Pancreas (tissue), 10 donors: ENCODE results near the gene URB1. TPM values are rescaled to one million over a fixed set of nuclear protein-coding genes. Genes with fewer than 3 reads are reported as not detected.
"Not testable (repeated sequence)": the region's sequence is repeated elsewhere in the genome, so short reads cannot be mapped to it uniquely, and the experiment has no call there.

Experiments used
- ATAC-seq, 4 donors: fragments of 200-7000 bp; cut with Tn5 transposase; one replicate each; pipeline versions ENCODE4 v1.8.0 to v1.9.1; 2020; ENCODE audit warnings: mild to moderate bottlenecking in 4 of 4, moderate library complexity in 4 of 4
- DNase-seq, 6 donors: peaks; one replicate each; pipeline ENCODE4 v3.0.0-alpha.2; 2020
- FAIRE-seq: peaks from 2 replicates; lab custom pipeline; 2012; peaks lifted over from hg19 to GRCh38; lab: Jason Lieb, UNC
- H3K27ac ChIP-seq, 4 donors: fragments of 200-600 bp; sonication (generic); 1 replicate in 3 of 4; 2 replicates in 1 of 4; pipeline versions ENCODE4 v1.5.0 to v1.8.0; 2020
- H3K27me3 ChIP-seq, 4 donors: fragments of 200-600 bp; one replicate each; pipeline ENCODE4 v1.8.0; 2021
- H3K36me3 ChIP-seq, 3 donors: fragments of 200-600 bp; sonication (generic) in 1 of 3; one replicate each; pipeline versions ENCODE4 v1.5.0 to v1.8.0; 2020 to 2021
- H3K4me1 ChIP-seq, 3 donors: fragments of 200-600 bp; one replicate each; pipeline ENCODE4 v1.8.0; 2021
- H3K4me3 ChIP-seq, 4 donors: fragments of 200-600 bp; sonication (generic) in 2 of 4; one replicate each; pipeline versions ENCODE4 v1.5.0 to v1.8.0; 2020 to 2021
- H3K9me3 ChIP-seq, 4 donors: fragments of 200-600 bp; one replicate each; pipeline ENCODE4 v1.8.0; 2021
- CTCF ChIP-seq, 4 donors: fragments of 200-600 bp; sonication (generic) in 3 of 4; IDR thresholded peaks; one replicate each; pipeline versions ENCODE4 v1.5.0 to v1.8.0; 2021; ENCODE audit warnings: antibody characterized with exemption in 4 of 4
- WGBS, 2 donors: extraction: QIAGEN DNeasy Blood & Tissue Kit; methylation state at CpG; one replicate each; pipeline ENCODE4 v1.1.7; 2013; 5-methylcytosine and 5-hydroxymethylcytosine counted together
- intact Hi-C, 3 donors: fragments of 100-400 bp; cut with DNase I; formaldehyde crosslinking; loops; one replicate each; pipeline versions ENCODE4 v1.11.1 to v1.14.2; 2022
- polyA plus RNA-seq, 2 donors: library from polyadenylated mRNA; stranded (reverse); fragments of 200-250 nt; gene quantifications; one replicate each; pipeline ENCODE4 v1.2.3, GENCODE V29; 2013
- total RNA-seq, 6 donors: library from RNA; stranded (reverse); fragmentation: NEBNext Ultra II Directional in 4 of 6; extraction: Animal tissue kit (Norgen Biotek cat#: 25700) in 4 of 6; gene quantifications; one replicate each; pipeline versions ENCODE4 v1.2.1 to v1.2.4, GENCODE V29; 2021 to 2023
- donor health status: healthy with polysubstance abuse.
- donor health status: DM: no; HTN: no; CAD: no; lungs with moderate emphysema.
- donor health status: DM: no; HTN: no; CAD: no.
- donor health status: control.
- donor health status: control.
- donor health status: Bipolar disorder and iron deficiency.
- donor health status: DM: yes; HTN: yes; CAD: no.
- donor health status: DM: no; HTN: no; CAD: no.
- donor health status: DM: no; HTN: no; CAD: no.
- donor health status: DM: yes; HTN: yes; CAD: no.

The URB1 gene
- total and polyA plus RNA-seq, 8 donors, result 2.9 to 11.0 (median 7.3) TPM

GRCh38 chr21:32312976-32313375, 79.8 kb downstream of the URB1 start:
- Histone ChIP-seq H3K27ac (no peak overlapping the region), H3K9me3 (no peaks in the 10 kb centered on the region), H3K27me3 (no peaks in the 10 kb centered on the region), H3K36me3 (peaks cover 0 to 47% (median 13%) of the 10 kb centered on the region in 3 donors), H3K4me3 (no peak overlapping the region), H3K4me1 (no peaks in the 10 kb centered on the region)
- TF ChIP-seq CTCF (IDR thresholded peaks at IDR 0.05), result no peak
- WGBS, 2 donors, result 92 to 94% methylated on average over 6 of the region's 6 CpGs
- FAIRE-seq (no peak), ATAC-seq (no peak), DNase-seq (no peak)
- intact Hi-C loops, result no loop called here

- H3K36me3 ChIP-seq, result peaks cover 0 to 40% (median 8%) of the 10 kb centered on the region in 3 donors
- H3K27me3 ChIP-seq, result no peaks in the 10 kb centered on the region
- WGBS, 2 donors, result 77 to 83% methylated on average over 5 of the region's 5 CpGs
- intact Hi-C loops, result no loop called here
- no peak overlapping the region for H3K27ac ChIP-seq
- ATAC-seq (no peak), DNase-seq (no peak), FAIRE-seq (no peak)
- TF ChIP-seq CTCF (IDR thresholded peaks at IDR 0.05), result no peak
- H3K4me3 ChIP-seq, result no peak overlapping the region
- H3K9me3 ChIP-seq, result no peaks in the 10 kb centered on the region
- H3K4me1 ChIP-seq, result no peaks in the 10 kb centered on the region
These were observed 80.5 kb downstream of the URB1 start for GRCh38 chr21:32312326-32312725.

- 93 to 96% methylated on average over 9 of the region's 9 CpGs for WGBS, 2 donors
- no peak for FAIRE-seq
- no peak overlapping the region for H3K4me3 ChIP-seq
- DNase-seq, result no peak
- H3K4me1 ChIP-seq, result no peaks in the 10 kb centered on the region
- no peak overlapping the region for H3K27ac ChIP-seq
- H3K9me3 ChIP-seq, result no peaks in the 10 kb centered on the region
- no peak for ATAC-seq
- H3K36me3 ChIP-seq, result peaks cover 0 to 35% (median 3%) of the 10 kb centered on the region in 3 donors
- no peaks in the 10 kb centered on the region for H3K27me3 ChIP-seq
- TF ChIP-seq CTCF (IDR thresholded peaks at IDR 0.05), result no peak
- intact Hi-C loops, result no loop called here
These were observed 81.2 kb downstream of the URB1 start for GRCh38 chr21:32311621-32312020.

- intact Hi-C loops, result not testable (repeated sequence)
These were observed 81.8 kb downstream of the URB1 start for GRCh38 chr21:32310976-32311375.

GRCh38 chr21:32309906-32310460, 82.8 kb downstream of the URB1 start:
- H3K4me1 ChIP-seq, result no peaks in the 10 kb centered on the region
- no peaks in the 10 kb centered on the region for H3K27me3 ChIP-seq
- TF ChIP-seq CTCF (IDR thresholded peaks at IDR 0.05), result no peak
- no peak for ATAC-seq
- H3K27ac ChIP-seq, result no peak overlapping the region
- H3K4me3 ChIP-seq, result no peak overlapping the region
- WGBS, 2 donors, result 92 to 96% methylated on average over 7 of the region's 7 CpGs
- no peaks in the 10 kb centered on the region for H3K9me3 ChIP-seq
- H3K36me3 ChIP-seq, result peaks cover 0 to 22% (median 0%) of the 10 kb centered on the region in 3 donors
- no peak for DNase-seq
- intact Hi-C loops, result no loop called here
- FAIRE-seq, result no peak

More at GRCh38 chr21:32310976-32311375, 81.8 kb downstream of the URB1 start:
- not testable (repeated sequence) for H3K27ac ChIP-seq, DNase-seq, ATAC-seq, H3K27me3 ChIP-seq, H3K4me3 ChIP-seq, FAIRE-seq, H3K9me3 ChIP-seq, H3K4me1 ChIP-seq
- WGBS, 2 donors, result 92 to 97% methylated on average over 9 of the region's 9 CpGs
- H3K36me3 ChIP-seq, result peaks cover 0 to 28% (median 0%) of the 10 kb centered on the region in 3 donors
